Measurements from ENCODE around the gene GNAS. TPM values are rescaled to one million over a fixed set of nuclear protein-coding genes. Genes with fewer than 3 reads are reported as not detected.

Gene GNAS
- total RNA-seq, 2 experiments from 2014 or later: 1,245 to 1,317 TPM

DNA sequence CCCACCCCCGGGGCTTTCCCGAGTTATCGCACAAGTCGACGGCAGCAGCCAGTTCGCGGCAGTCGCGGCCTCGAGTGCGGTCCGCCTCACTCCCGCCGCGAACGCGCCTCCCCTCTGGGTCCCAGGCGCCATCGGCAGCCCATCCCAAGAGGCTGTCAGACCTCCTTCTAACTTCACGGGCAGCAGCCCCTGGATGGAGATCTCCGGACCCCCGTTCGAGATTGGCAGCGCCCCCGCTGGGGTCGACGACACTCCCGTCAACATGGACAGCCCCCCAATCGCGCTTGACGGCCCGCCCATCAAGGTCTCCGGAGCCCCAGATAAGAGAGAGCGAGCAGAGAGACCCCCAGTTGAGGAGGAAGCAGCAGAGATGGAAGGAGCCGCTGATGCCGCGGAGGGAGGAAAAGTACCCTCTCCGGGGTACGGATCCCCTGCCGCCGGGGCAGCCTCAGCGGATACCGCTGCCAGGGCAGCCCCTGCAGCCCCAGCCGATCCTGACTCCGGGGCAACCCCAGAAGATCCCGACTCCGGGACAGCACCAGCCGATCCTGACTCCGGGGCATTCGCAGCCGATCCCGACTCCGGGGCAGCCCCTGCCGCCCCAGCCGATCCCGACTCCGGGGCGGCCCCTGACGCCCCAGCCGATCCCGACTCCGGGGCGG, 1.6 kb downstream of the GNAS start:
- no peaks in the 10 kb centered on the region for H3K36me3 ChIP-seq (ENCODE audit: insufficient read depth, low read length)
- Mint-ChIP-seq H3K27ac (no peak overlapping the region), H3K9me3 (no peaks in the 10 kb centered on the region), H3K4me3 (peak overlapping the region; percentile 48), H3K4me1 (ENCODE audit: low read depth) (peaks cover 23% of the 10 kb centered on the region), H3K36me3 (ENCODE audit: low read depth) (peaks cover 6% of the 10 kb centered on the region), H3K27me3 (peaks cover 76% of the 10 kb centered on the region)
- peaks cover 0 to 50% of the 10 kb centered on the region in 2 experiments for H3K9me3 ChIP-seq (ENCODE audit: control insufficient read depth in 1 of 2, insufficient read depth in 1 of 2, low read length in 2 of 2)
- H3K4me1 ChIP-seq (ENCODE audit: insufficient read depth, low read length): peaks cover 52% of the 10 kb centered on the region
- H3K27ac ChIP-seq (ENCODE audit: low read depth in 1 of 2, low read length in 2 of 2): no peak overlapping the region
- ChIA-PET POLR2A (interaction anchor here (3.7 kb wide), 1 partner anchor 202 kb away, joined by 22 read pairs; the partner anchor contains the start of gene STX16), CTCF (interaction anchor here (0.7 to 1.0 kb wide), 2 partner anchors 10 to 203 kb away, joined by 3 to 4 read pairs; partner anchors contain the start of gene STX16)
- peaks cover 55 to 58% of the 10 kb centered on the region in 2 experiments for H3K27me3 ChIP-seq (ENCODE audit: control insufficient read depth in 1 of 2, insufficient read depth in 2 of 2, low read length in 2 of 2)
- no peak overlapping the region for H3K4me3 ChIP-seq (ENCODE audit: low read length)
- DNase-seq (no peak), ATAC-seq (ENCODE audit: poor library complexity) (no peak)
- intact Hi-C loops (cut with DNase I, micrococcal nuclease): loop anchor here in 1 of 2 experiments (5.0 to 10.0 kb wide), 2 partner anchors 202 to 619 kb away; partner anchors contain the start of gene STX16
- TF ChIP-seq CTCF (IDR thresholded peaks at IDR 0.05): no peak

DNA sequence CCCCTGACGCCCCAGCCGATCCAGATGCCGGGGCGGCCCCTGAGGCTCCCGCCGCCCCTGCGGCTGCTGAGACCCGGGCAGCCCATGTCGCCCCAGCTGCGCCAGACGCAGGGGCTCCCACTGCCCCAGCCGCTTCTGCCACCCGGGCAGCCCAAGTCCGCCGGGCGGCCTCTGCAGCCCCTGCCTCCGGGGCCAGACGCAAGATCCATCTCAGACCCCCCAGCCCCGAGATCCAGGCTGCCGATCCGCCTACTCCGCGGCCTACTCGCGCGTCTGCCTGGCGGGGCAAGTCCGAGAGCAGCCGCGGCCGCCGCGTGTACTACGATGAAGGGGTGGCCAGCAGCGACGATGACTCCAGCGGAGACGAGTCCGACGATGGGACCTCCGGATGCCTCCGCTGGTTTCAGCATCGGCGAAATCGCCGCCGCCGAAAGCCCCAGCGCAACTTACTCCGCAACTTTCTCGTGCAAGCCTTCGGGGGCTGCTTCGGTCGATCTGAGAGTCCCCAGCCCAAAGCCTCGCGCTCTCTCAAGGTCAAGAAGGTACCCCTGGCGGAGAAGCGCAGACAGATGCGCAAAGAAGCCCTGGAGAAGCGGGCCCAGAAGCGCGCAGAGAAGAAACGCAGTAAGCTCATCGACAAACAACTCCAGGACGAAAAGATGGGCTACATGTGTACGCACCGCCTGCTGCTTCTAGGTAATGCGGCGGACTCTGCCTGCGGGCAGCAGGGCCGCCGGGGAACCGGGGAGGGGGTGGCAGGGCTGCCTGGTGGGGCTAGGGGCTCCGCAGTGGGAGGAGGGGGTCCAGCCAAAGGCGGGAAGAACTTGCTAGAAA, 2.3 kb downstream of the GNAS start:
- Histone ChIP-seq H3K27me3 (ENCODE audit: control insufficient read depth in 1 of 2, insufficient read depth in 2 of 2, low read length in 2 of 2) (peaks cover 55 to 62% of the 10 kb centered on the region in 2 experiments), H3K27ac (ENCODE audit: low read depth in 1 of 2, low read length in 2 of 2) (no peak overlapping the region), H3K4me3 (ENCODE audit: low read length) (peak overlapping the region; percentile 14), H3K36me3 (ENCODE audit: insufficient read depth, low read length) (no peaks in the 10 kb centered on the region), H3K4me1 (ENCODE audit: insufficient read depth, low read length) (peaks cover 52% of the 10 kb centered on the region), H3K9me3 (ENCODE audit: control insufficient read depth in 1 of 2, insufficient read depth in 1 of 2, low read length in 2 of 2) (peaks cover 0 to 50% of the 10 kb centered on the region in 2 experiments)
- peaks cover 23% of the 10 kb centered on the region for H3K4me1 Mint-ChIP-seq (ENCODE audit: low read depth)
- peak overlapping the region; percentile 65 for H3K4me3 Mint-ChIP-seq
- ChIA-PET CTCF (no interaction called here), POLR2A (no interaction called here)
- peaks cover 6% of the 10 kb centered on the region for H3K36me3 Mint-ChIP-seq (ENCODE audit: low read depth)
- DNase-seq (peak in 1 of 14 experiments; percentile 23), ATAC-seq (ENCODE audit: poor library complexity) (no peak)
- intact Hi-C loops (cut with DNase I, micrococcal nuclease): loop anchor here in 1 of 2 experiments (5.0 to 10.0 kb wide), 2 partner anchors 203 to 620 kb away; partner anchors contain the start of gene STX16
- H3K27ac Mint-ChIP-seq: no peak overlapping the region
- H3K9me3 Mint-ChIP-seq: no peaks in the 10 kb centered on the region
- TF ChIP-seq CTCF (IDR thresholded peaks at IDR 0.05): no peak
- H3K27me3 Mint-ChIP-seq: peaks cover 72% of the 10 kb centered on the region

DNA sequence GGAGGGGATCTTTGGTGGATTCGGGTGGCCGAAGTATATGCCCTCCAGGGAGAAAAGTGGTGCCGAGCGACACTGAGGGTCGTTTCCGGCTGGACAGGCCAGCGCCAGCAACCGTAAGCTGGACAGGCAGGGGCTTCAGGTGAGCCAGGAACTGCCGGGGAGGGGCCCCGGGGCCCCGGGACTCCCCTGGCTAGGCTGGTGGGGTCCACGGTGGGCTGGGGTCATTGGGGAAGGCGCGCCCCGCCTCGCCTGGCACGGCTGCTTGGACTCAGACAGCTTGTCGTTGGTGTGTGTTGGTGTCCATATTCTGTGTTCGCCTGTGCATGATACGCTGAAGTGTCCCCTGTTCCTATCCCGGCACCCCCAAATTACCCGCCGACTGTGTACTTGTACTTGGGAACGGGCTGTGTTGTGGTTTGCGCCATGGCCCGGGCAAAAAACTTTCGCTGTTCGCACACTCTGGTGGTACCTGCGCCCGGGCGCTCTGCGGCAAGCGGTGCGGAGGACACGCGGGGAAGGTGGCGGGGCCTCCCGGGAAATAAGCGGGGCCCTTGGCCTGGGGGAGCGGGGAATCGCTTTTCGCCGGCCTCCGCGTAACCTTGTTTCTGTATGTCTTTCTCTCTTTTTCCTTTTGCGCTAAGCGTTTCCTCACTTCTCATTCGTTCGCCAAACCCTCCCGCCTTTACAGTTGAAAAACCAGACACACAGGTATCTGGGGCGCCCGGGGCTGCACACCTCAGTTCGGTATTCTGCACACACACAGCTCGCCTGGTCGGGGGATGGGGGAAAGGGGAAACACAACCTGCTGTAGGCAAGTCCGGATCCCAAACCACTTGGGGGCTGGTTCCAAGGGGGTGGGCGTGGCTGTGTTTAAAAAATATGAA, 3.2 kb downstream of the GNAS start:
- no peak for ATAC-seq (ENCODE audit: poor library complexity)
- POLR2A ChIA-PET: no interaction called here
- H3K36me3 Mint-ChIP-seq (ENCODE audit: low read depth): peaks cover 4% of the 10 kb centered on the region

More for the DNA sequence above, 3.2 kb downstream of the GNAS start:
- Mint-ChIP-seq H3K4me1 (ENCODE audit: low read depth) (peaks cover 21% of the 10 kb centered on the region), H3K27me3 (peaks cover 68% of the 10 kb centered on the region), H3K4me3 (peak overlapping the region; percentile 54), H3K9me3 (no peaks in the 10 kb centered on the region), H3K27ac (no peak overlapping the region)
- no peak for TF ChIP-seq CTCF (IDR thresholded peaks at IDR 0.05)
- Histone ChIP-seq H3K4me3 (ENCODE audit: low read length) (no peak overlapping the region), H3K4me1 (ENCODE audit: insufficient read depth, low read length) (peaks cover 46% of the 10 kb centered on the region), H3K9me3 (ENCODE audit: control insufficient read depth in 1 of 2, insufficient read depth in 1 of 2, low read length in 2 of 2) (peaks cover 0 to 45% of the 10 kb centered on the region in 2 experiments), H3K27me3 (ENCODE audit: control insufficient read depth in 1 of 2, insufficient read depth in 2 of 2, low read length in 2 of 2) (peaks cover 50 to 62% of the 10 kb centered on the region in 2 experiments), H3K27ac (ENCODE audit: low read depth in 1 of 2, low read length in 2 of 2) (no peak overlapping the region), H3K36me3 (ENCODE audit: insufficient read depth, low read length) (no peaks in the 10 kb centered on the region)
- CTCF ChIA-PET: no interaction called here
- intact Hi-C loops (cut with DNase I, micrococcal nuclease): loop anchor here in 1 of 2 experiments (10.0 kb wide), 1 partner anchor 621 kb away; no protein-coding TSS in a partner anchor
- no peak for DNase-seq

All from CD4-positive, alpha-beta T cell (primary cell).